ENCODE results near the gene OR5A2. TPM values are rescaled to one million over a fixed set of nuclear protein-coding genes. Genes with fewer than 3 reads are reported as not detected.
"Not testable (repeated sequence)": the region's sequence is repeated elsewhere in the genome, so short reads cannot be mapped to it uniquely, and the experiment has no call there.

OR5A2 gene
- polyA plus RNA-seq, 2 of the 4 experiments (the other 2 are of a cell fraction) = not detected

DNA sequence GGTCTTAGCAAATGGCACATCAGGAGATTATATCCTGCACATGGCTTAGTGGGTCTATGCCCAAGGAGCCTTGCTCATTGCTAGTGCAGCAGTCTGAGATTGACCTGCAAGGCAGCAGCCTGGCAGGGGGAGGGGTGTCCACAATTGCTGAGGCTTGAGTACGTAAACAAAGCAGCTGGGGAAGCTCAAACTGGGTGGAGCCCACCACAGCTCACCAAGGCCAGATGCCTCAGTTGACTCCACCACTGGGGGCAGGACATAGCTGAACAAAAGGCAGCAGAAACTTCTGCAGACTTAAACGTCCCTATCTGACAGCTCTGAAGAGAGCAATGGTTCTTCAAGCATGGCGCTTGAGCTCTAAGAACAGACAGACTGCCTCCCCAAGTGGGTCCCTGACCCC, 53.9 kb downstream of the OR5A2 start:
- H3K4me1 ChIP-seq; FAIRE-seq; H3K4me3 ChIP-seq; H3K4me2 ChIP-seq; POLR2A ChIA-PET; H3K27ac ChIP-seq; H3K9me3 ChIP-seq; DNase-seq (ENCODE audit: low read depth in 1 of 2, low spot score in 1 of 2); ATAC-seq: not testable (repeated sequence)
- CTCF ChIA-PET = interaction anchor here (1.2 kb wide), 1 partner anchor 12 kb away, joined by 3 read pairs; no protein-coding TSS in a partner anchor
- 0% methylated on average over 3 of the region's 3 CpGs for WGBS (ENCODE audit: missing lambda C conversion rate)

DNA sequence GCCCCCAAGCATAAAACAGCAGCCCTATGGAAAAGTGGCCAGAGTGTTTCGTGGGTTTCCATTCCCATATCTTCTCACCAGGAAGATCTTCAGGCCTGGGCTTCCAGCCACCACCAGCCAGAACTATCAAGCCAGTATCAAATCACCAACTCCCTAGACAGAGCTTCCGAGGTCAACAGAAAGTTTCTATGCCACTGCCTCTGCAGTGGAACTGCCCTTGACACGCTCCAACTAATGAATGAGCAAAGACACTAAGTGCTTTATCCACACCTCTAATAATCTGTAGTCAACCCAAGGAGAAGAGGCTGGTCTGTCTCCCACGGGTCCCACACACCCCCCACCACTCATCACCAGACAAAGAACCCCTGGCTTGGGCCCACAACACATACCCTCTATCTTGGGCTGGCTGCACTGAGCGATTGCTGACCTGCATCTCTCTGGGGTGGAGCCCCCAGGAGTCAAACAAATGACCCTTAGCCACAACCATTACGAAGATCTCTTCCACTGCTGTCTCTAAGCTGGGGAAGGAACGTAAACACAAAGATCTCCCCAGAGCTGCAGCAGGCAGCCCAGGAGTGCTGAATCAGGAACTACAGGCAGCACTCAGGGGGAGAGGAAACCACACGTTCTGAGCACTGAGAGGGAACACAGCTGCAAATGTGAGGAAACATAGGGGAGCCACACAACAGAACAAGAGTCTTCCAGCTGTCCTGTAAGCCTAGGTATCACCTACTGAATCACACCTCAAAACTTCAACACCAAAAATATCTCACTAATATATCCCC, 57.8 kb downstream of the OR5A2 start:
- no peak for DNase-seq (ENCODE audit: low read depth in 1 of 2, low spot score in 1 of 2)
- 3% methylated on average over 8 of the region's 8 CpGs for WGBS (ENCODE audit: missing lambda C conversion rate)
- Histone ChIP-seq H3K9me3 (no peaks in the 10 kb centered on the region), H3K4me3 (no peak overlapping the region), H3K4me1 (no peaks in the 10 kb centered on the region), H3K27ac (no peak overlapping the region), H3K4me2 (no peak overlapping the region)
- no peak for TF ChIP-seq GATA3 (IDR thresholded peaks at IDR 0.05; ENCODE audit: borderline replicate concordance)
- no peak for TF ChIP-seq JUNB (IDR thresholded peaks at IDR 0.05)
- TF ChIP-seq NPAS2 (CRISPR knock-in tag; IDR thresholded peaks at IDR 0.05; ENCODE audit: borderline replicate concordance) = no peak
- no peak for TF ChIP-seq SREBF2 (IDR thresholded peaks at IDR 0.05)
- no peak for TF ChIP-seq RFX5 (IDR thresholded peaks at IDR 0.05)
- TF ChIP-seq, protein P1, sequence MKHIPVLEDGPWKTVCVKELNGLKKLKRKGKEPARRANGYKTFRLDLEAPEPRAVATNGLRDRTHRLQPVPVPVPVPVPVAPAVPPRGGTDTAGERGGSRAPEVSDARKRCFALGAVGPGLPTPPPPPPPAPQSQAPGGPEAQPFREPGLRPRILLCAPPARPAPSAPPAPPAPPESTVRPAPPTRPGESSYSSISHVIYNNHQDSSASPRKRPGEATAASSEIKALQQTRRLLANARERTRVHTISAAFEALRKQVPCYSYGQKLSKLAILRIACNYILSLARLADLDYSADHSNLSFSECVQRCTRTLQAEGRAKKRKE (CRISPR knock-in tag; IDR thresholded peaks at IDR 0.05; ENCODE audit: low read depth) = no peak
- TF ChIP-seq, protein P2, sequence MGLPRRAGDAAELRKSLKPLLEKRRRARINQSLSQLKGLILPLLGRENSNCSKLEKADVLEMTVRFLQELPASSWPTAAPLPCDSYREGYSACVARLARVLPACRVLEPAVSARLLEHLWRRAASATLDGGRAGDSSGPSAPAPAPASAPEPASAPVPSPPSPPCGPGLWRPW (IDR thresholded peaks at IDR 0.05) = no peak
- TF ChIP-seq EP300 (IDR thresholded peaks at IDR 0.05) = no peak
- TF ChIP-seq EHF (CRISPR knock-in tag; IDR thresholded peaks at IDR 0.05) = no peak
- no peak for TF ChIP-seq MAFK (IDR thresholded peaks at IDR 0.05; ENCODE audit: partially characterized antibody)
- TF ChIP-seq, protein P3, sequence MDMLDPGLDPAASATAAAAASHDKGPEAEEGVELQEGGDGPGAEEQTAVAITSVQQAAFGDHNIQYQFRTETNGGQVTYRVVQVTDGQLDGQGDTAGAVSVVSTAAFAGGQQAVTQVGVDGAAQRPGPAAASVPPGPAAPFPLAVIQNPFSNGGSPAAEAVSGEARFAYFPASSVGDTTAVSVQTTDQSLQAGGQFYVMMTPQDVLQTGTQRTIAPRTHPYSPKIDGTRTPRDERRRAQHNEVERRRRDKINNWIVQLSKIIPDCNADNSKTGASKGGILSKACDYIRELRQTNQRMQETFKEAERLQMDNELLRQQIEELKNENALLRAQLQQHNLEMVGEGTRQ (IDR thresholded peaks at IDR 0.05) = no peak
- TF ChIP-seq ZC3H11A (IDR thresholded peaks at IDR 0.05) = no peak
- TF ChIP-seq, protein P4, sequence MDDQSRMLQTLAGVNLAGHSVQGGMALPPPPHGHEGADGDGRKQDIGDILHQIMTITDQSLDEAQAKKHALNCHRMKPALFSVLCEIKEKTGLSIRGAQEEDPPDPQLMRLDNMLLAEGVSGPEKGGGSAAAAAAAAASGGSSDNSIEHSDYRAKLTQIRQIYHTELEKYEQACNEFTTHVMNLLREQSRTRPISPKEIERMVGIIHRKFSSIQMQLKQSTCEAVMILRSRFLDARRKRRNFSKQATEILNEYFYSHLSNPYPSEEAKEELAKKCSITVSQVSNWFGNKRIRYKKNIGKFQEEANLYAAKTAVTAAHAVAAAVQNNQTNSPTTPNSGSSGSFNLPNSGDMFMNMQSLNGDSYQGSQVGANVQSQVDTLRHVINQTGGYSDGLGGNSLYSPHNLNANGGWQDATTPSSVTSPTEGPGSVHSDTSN (IDR thresholded peaks at IDR 0.05) = no peak
- TF ChIP-seq, protein P5, sequence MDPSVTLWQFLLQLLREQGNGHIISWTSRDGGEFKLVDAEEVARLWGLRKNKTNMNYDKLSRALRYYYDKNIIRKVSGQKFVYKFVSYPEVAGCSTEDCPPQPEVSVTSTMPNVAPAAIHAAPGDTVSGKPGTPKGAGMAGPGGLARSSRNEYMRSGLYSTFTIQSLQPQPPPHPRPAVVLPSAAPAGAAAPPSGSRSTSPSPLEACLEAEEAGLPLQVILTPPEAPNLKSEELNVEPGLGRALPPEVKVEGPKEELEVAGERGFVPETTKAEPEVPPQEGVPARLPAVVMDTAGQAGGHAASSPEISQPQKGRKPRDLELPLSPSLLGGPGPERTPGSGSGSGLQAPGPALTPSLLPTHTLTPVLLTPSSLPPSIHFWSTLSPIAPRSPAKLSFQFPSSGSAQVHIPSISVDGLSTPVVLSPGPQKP (IDR thresholded peaks at IDR 0.05; ENCODE audit: low read depth, low read length) = no peak
- TF ChIP-seq RARB (CRISPR knock-in tag; IDR thresholded peaks at IDR 0.05) = no peak
- TF ChIP-seq CEBPB (IDR thresholded peaks at IDR 0.05) = no peak
- FAIRE-seq = no peak
- CTCF ChIA-PET = interaction anchor here (0.7 to 1.4 kb wide), 2 partner anchors 11 to 241 kb away, joined by 4 read pairs; no protein-coding TSS in a partner anchor
- POLR2A ChIA-PET = no interaction called here
- no peak for ATAC-seq

Other genes with a start within 250 kb of the OR5A2 start
- gene MPEG1, start 213.5 kb downstream of the OR5A2 start, polyA plus RNA-seq (2011; rRNA removed) = not detected in 2 replicates
- gene MPEG1, start 213.5 kb downstream of the OR5A2 start, polyA plus RNA-seq (2017; fragmentation: RNase III; extraction: RNeasy Plus Mini Kit Qiagen cat#74134 plus additional on column Dnase treatment) = not detected in 3 replicates
- not detected in 2 replicates for gene OR5AN1, start 67.5 kb downstream of the OR5A2 start, polyA plus RNA-seq (2011; rRNA removed)
- gene OR5AN1, start 67.5 kb downstream of the OR5A2 start, polyA plus RNA-seq (2017; fragmentation: RNase III; extraction: RNeasy Plus Mini Kit Qiagen cat#74134 plus additional on column Dnase treatment) = not detected in 3 replicates
- gene OR5A1, start 10.1 kb upstream of the OR5A2 start, polyA plus RNA-seq (2011; rRNA removed) = not detected in 2 replicates
- gene OR5A1, start 10.1 kb upstream of the OR5A2 start, polyA plus RNA-seq (2017; fragmentation: RNase III; extraction: RNeasy Plus Mini Kit Qiagen cat#74134 plus additional on column Dnase treatment) = not detected in 3 replicates
- gene OR4D6, start 30.5 kb upstream of the OR5A2 start, polyA plus RNA-seq (2011; rRNA removed) = not detected in 2 replicates
- not detected in 3 replicates for gene OR4D6, start 30.5 kb upstream of the OR5A2 start, polyA plus RNA-seq (2017; fragmentation: RNase III; extraction: RNeasy Plus Mini Kit Qiagen cat#74134 plus additional on column Dnase treatment)
- not detected in 2 replicates for gene OR4D10, start 46.9 kb upstream of the OR5A2 start, polyA plus RNA-seq (2011; rRNA removed)
- not detected in 3 replicates for gene OR4D10, start 46.9 kb upstream of the OR5A2 start, polyA plus RNA-seq (2017; fragmentation: RNase III; extraction: RNeasy Plus Mini Kit Qiagen cat#74134 plus additional on column Dnase treatment)
- gene OR4D11, start 77.2 kb upstream of the OR5A2 start, polyA plus RNA-seq (2011; rRNA removed) = not detected in 2 replicates
- gene OR4D11, start 77.2 kb upstream of the OR5A2 start, polyA plus RNA-seq (2017; fragmentation: RNase III; extraction: RNeasy Plus Mini Kit Qiagen cat#74134 plus additional on column Dnase treatment) = not detected in 3 replicates
- gene OR4D9, start 85.1 kb upstream of the OR5A2 start, polyA plus RNA-seq (2011; rRNA removed) = not detected in 2 replicates
- not detected in 3 replicates for gene OR4D9, start 85.1 kb upstream of the OR5A2 start, polyA plus RNA-seq (2017; fragmentation: RNase III; extraction: RNeasy Plus Mini Kit Qiagen cat#74134 plus additional on column Dnase treatment)
- 31.7 and 39.6 TPM in 2 replicates for gene OSBP, start 189.4 kb upstream of the OR5A2 start, polyA plus RNA-seq (2011; rRNA removed)
- 25.4 to 26.3 TPM (median 25.9 TPM) in 3 replicates for gene OSBP, start 189.4 kb upstream of the OR5A2 start, polyA plus RNA-seq (2017; fragmentation: RNase III; extraction: RNeasy Plus Mini Kit Qiagen cat#74134 plus additional on column Dnase treatment)
- 54.6 and 61.4 TPM in 2 replicates for gene PATL1, start 242.6 kb upstream of the OR5A2 start, polyA plus RNA-seq (2011; rRNA removed)
- 36.5 to 40.6 TPM (median 37.2 TPM) in 3 replicates for gene PATL1, start 242.6 kb upstream of the OR5A2 start, polyA plus RNA-seq (2017; fragmentation: RNase III; extraction: RNeasy Plus Mini Kit Qiagen cat#74134 plus additional on column Dnase treatment)

All from A549 (cell line).